Stimulated activated CD4-positive, alpha-beta T cell treated with anti-CD3 and anti-CD28 coated beads, Interleukin-2, amount 100 ng/mL, for 24 hours (primary cell): ENCODE results near the gene CCRL2.
A peak's percentile ranks its signal among the peaks of the same experiment; 100 is the strongest.
"Not testable (repeated sequence)": the region's sequence is repeated elsewhere in the genome, so short reads cannot be mapped to it uniquely, and the experiment has no call there.

ENCODE experiments used
- DNase-seq, 2 donors: peaks; one replicate each; pipeline ENCODE4 v3.0.0-alpha.2; 2020

The CCRL2 gene

GRCh38 chr3:46429671-46430070 lies 22.6 kb downstream of the CCRL2 start:
- no peak for DNase-seq

GRCh38 chr3:46430879-46431278 lies 23.8 kb downstream of the CCRL2 start:
- DNase-seq, result not testable (repeated sequence)

GRCh38 chr3:46431905-46432304 lies 24.8 kb downstream of the CCRL2 start:
- DNase-seq, result not testable (repeated sequence)

GRCh38 chr3:46433118-46433517 lies 26.1 kb downstream of the CCRL2 start:
- not testable (repeated sequence) for DNase-seq

GRCh38 chr3:46433841-46434240 lies 26.8 kb downstream of the CCRL2 start:
- DNase-seq, result no peak

- DNase-seq, result no peak
Observed at GRCh38 chr3:46435081-46435726, 28.1 kb downstream of the CCRL2 start.

- DNase-seq, result no peak
Observed at GRCh38 chr3:46438831-46439230, 31.8 kb downstream of the CCRL2 start.

GRCh38 chr3:46440531-46441294 lies 33.7 kb downstream of the CCRL2 start:
- DNase-seq, result peak; percentile 9 to 23

GRCh38 chr3:46442576-46443530 lies 35.8 kb downstream of the CCRL2 start:
- DNase-seq, result peak in 1 of 2 donors; percentile 48

GRCh38 chr3:46447228-46447985 lies 40.3 kb downstream of the CCRL2 start:
- DNase-seq, result no peak

GRCh38 chr3:46448721-46449120 lies 41.7 kb downstream of the CCRL2 start:
- no peak for DNase-seq

- DNase-seq, result no peak
Observed at GRCh38 chr3:46449755-46450552, 42.9 kb downstream of the CCRL2 start.

GRCh38 chr3:46453526-46454208 lies 46.6 kb downstream of the CCRL2 start:
- peak in 1 of 2 donors; percentile 9 for DNase-seq

- DNase-seq, result no peak
Observed at GRCh38 chr3:46454209-46454595, 47.1 kb downstream of the CCRL2 start.

- DNase-seq, result no peak
Observed at GRCh38 chr3:46454606-46455005, 47.5 kb downstream of the CCRL2 start.

GRCh38 chr3:46455231-46456115 lies 48.4 kb downstream of the CCRL2 start:
- DNase-seq, result no peak

GRCh38 chr3:46456118-46456517 lies 49.1 kb downstream of the CCRL2 start:
- DNase-seq, result no peak
